ENCODE results near the gene RBMS3.
"Not testable (repeated sequence)": the region's sequence is repeated elsewhere in the genome, so short reads cannot be mapped to it uniquely, and the experiment has no call there.

The RBMS3 gene

GRCh38 chr3:29514912-29515311 lies 234.0 kb downstream of the RBMS3 start:
- FAIRE-seq (no peak), DNase-seq (ENCODE audit: insufficient read length, low spot score) (no peak)

GRCh38 chr3:29515451-29515850 lies 234.6 kb downstream of the RBMS3 start:
- FAIRE-seq, result no peak

GRCh38 chr3:29516164-29516563 lies 235.3 kb downstream of the RBMS3 start:
- DNase-seq (ENCODE audit: insufficient read length, low spot score), result no peak
- no peak for FAIRE-seq

More at GRCh38 chr3:29515451-29515850, 234.6 kb downstream of the RBMS3 start:
- no peak for DNase-seq (ENCODE audit: insufficient read length, low spot score)

- DNase-seq (ENCODE audit: insufficient read length, low spot score) (no peak), FAIRE-seq (no peak)
Measured at GRCh38 chr3:29520764-29521163, 239.9 kb downstream of the RBMS3 start.

- FAIRE-seq (no peak), DNase-seq (ENCODE audit: insufficient read length, low spot score) (no peak)
Measured at GRCh38 chr3:29521293-29521692, 240.4 kb downstream of the RBMS3 start.

GRCh38 chr3:29521751-29522150 lies 240.9 kb downstream of the RBMS3 start:
- DNase-seq (ENCODE audit: insufficient read length, low spot score) (no peak), FAIRE-seq (no peak)

GRCh38 chr3:29524433-29524832 lies 243.6 kb downstream of the RBMS3 start:
- not testable (repeated sequence) for FAIRE-seq; DNase-seq (ENCODE audit: insufficient read length, low spot score)

- no peak for DNase-seq (ENCODE audit: insufficient read length, low spot score)
- FAIRE-seq, result no peak
Measured at GRCh38 chr3:29525254-29525881, 244.5 kb downstream of the RBMS3 start.

GRCh38 chr3:29527246-29527645 lies 246.4 kb downstream of the RBMS3 start:
- FAIRE-seq, result no peak
- no peak for DNase-seq (ENCODE audit: insufficient read length, low spot score)

DNA sequence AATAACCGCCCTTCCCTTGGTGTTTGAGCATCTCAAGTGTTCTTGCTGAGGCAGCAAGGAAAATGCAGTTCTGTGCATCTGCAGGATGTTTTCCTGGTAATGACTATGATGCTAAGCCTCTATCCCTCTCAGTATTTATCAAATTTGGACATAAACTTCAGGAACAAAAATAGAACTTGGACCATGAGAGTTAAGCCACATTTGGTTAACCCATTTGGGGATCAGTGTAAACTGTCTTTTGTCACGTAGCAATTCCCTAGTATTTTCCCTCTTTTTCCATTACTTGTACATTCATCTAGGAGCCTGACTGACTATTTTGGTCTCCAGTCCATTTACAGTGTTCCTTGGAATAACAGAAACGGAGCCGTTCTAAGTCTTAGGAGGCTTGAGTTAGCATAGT lies 250.8 kb downstream of the RBMS3 start:
- FAIRE-seq, result no peak
- no peak for DNase-seq (ENCODE audit: insufficient read length, low spot score)

DNA sequence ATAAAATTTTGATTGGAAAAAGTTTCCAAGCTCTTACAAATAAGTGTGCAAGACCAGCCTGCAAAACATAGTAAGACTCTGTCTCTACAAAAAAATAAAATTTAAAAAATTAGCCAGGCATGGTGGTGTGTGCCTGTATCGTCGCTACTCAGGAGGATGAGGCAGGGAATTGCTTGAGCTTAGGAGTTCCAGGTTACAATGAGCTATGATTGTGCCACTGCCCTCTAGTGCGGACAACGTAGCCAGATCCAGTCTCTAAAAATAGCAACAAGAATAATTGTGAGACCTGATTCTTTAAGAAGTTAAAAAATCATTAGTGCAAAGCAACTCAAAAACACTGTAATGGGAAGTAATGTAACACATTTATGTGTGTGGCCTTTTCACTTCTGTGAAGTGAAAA lies 251.6 kb downstream of the RBMS3 start:
- FAIRE-seq (no peak), DNase-seq (ENCODE audit: insufficient read length, low spot score) (no peak)

GRCh38 chr3:29534006-29534405 lies 253.1 kb downstream of the RBMS3 start:
- FAIRE-seq (no peak), DNase-seq (ENCODE audit: insufficient read length, low spot score) (no peak)

DNA sequence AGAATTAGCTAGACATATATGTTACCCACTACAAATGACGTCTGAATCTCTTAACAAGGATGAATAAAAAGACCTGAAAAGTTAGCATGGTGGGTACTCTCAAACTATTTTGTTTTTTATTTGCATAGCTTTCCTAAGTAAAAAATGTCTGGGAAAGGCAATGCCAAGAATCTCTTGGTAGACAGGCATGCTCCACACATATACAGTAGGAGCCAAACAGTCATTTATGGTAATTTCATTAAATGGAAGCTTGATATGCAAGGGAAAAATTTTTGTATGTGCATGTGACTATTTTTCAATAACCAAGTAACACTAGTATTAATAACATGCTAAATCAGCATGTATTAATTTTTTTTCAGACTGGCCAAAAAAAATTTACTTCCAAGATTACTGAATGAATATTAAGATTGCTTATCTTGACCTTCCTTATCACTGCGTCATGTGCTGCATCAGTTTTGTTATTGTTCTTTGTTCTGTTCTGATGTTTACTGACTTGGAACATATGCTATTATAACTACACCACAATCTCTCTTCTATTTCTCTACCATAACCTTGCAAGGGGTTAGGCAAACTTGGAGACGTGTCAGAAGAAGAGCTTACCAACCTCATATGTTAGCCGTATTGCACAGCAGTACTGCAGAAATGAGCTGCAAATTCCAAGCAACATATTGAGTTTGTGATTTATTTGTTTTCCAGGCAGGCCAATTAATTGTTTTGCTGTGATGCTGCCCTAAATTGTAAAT lies 255.3 kb downstream of the RBMS3 start:
- no peak for FAIRE-seq
- no peak for DNase-seq (ENCODE audit: insufficient read length, low spot score)

DNA sequence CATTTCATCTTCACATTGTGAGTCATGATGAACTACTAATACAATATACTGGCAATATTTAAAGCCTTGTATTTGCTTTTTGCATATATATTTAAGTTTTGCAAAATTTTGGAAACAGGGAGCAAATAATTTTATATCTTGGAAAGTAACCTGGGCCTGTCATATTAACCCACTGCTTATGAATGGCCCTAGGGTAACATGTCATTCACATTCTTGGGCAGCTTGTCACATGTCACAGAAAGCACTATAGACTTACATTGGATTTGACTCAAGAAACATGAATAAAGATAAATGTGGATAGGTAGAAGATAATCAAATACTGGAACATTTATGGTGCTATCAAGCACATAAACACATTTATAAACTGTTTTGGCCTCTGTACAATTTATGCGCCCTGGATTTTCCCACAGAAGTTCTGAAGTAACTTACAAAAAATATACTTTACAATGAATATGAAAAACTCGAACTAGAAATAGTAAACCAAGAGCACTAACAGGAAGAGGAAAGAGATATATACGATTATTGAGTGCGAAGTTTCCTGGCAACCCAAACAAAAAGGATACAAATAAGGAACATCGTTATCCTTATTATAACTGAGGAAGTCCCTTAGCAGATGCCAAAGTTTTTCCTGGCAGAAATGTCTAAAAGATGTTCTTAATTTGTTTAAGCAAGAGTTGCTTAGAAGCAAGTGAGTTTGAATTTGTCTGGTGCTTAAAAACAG lies 257.2 kb downstream of the RBMS3 start:
- no peak for FAIRE-seq

DNA sequence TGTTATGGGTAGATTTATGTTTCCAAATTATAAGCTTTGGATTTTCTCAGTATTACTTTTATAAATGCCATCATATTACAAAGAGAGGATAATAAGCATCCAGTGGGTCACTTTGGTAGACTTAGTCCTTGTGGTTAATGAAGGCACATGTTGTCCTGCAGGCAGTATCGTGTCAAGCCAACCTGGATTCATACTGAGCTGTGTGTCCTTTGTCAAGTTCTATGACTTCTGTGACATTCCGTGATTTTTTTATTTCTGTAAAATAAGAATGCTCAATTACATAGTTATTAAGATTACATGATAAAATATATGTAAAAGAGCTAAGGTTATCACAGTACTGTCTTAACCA lies 257.7 kb downstream of the RBMS3 start:
- no peak for DNase-seq (ENCODE audit: insufficient read length, low spot score)
- FAIRE-seq, result no peak

More for the DNA sequence above, 257.2 kb downstream of the RBMS3 start:
- DNase-seq (ENCODE audit: insufficient read length, low spot score), result no peak

- FAIRE-seq (no peak), DNase-seq (ENCODE audit: insufficient read length, low spot score) (no peak)
Measured at GRCh38 chr3:29540544-29540943, 259.7 kb downstream of the RBMS3 start.

GRCh38 chr3:29544701-29545363 lies 264.0 kb downstream of the RBMS3 start:
- FAIRE-seq (no peak), DNase-seq (ENCODE audit: insufficient read length, low spot score) (no peak)

DNA sequence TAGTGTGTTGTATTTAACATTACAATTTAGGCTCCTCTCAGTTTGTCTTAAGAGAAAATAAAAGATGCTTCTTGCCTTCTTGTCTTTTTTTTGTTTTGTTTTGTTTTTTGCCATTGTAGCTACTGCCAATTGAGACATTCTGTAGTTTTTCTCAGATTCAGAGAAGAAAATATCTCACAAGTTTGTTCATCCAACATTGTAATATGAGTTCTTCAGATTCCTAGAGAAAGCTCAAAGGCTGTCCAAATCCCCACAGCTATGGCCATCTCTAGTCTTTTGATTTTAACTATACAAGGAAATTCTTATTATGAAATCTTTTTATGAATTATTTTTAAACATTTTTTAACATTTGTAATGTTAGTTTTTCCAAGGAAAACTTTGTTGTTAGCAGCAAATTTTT lies 264.7 kb downstream of the RBMS3 start:
- DNase-seq (ENCODE audit: insufficient read length, low spot score) (no peak), FAIRE-seq (no peak)

GRCh38 chr3:29552051-29552450 lies 271.2 kb downstream of the RBMS3 start:
- FAIRE-seq (no peak), DNase-seq (ENCODE audit: insufficient read length, low spot score) (no peak)

GRCh38 chr3:29554566-29554965 lies 273.7 kb downstream of the RBMS3 start:
- DNase-seq (ENCODE audit: insufficient read length, low spot score), result no peak
- FAIRE-seq, result no peak

DNA sequence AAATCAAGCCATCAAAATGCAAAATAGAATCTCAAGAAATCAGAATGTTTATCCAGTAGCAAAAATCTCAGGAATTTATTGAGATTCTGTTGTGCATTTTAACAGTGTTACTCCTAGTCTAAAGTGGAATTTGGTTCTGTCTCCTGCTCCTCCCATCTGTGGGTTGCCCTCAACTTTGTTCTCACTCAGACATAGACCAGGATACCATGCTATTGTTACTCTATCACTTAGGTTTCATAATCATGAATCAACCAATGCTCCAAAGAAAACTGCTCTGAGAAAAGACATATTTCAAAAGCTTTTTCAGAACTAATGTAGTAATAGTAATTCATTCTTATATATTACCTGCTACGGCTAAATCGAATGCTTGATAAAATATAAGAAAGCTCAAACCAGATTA lies 274.7 kb downstream of the RBMS3 start:
- FAIRE-seq (no peak), DNase-seq (ENCODE audit: insufficient read length, low spot score) (no peak)

All from GM19239 (cell line).